Measurements from ENCODE around the gene TGFB1I1.
"Not testable (repeated sequence)": the region's sequence is repeated elsewhere in the genome, so short reads cannot be mapped to it uniquely, and the experiment has no call there.

TGFB1I1 gene

DNA sequence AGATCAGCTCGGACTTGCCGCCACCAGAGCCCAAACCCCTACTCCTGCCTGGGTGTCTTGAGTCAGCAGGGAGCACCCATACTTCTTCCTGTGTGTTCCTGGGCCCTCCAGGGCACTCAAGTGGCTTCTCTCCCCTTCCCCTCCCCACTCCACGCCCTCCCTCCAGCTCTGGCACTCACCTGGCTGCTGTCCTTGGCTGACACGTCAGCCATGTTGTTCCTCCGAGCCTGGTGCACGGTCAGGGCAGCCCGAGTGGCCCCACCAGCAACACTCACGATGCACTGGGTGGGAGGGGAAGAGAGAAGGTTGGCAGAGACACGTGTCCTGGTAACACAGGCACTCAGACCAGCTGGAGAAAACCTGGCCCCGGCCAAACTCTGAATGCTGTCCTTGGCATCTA is 24.7 kb downstream of the TGFB1I1 start:
- no peak overlapping the region for H3K4me3 ChIP-seq (ENCODE audit: low read depth, low read length)
- TF ChIP-seq, protein P1, sequence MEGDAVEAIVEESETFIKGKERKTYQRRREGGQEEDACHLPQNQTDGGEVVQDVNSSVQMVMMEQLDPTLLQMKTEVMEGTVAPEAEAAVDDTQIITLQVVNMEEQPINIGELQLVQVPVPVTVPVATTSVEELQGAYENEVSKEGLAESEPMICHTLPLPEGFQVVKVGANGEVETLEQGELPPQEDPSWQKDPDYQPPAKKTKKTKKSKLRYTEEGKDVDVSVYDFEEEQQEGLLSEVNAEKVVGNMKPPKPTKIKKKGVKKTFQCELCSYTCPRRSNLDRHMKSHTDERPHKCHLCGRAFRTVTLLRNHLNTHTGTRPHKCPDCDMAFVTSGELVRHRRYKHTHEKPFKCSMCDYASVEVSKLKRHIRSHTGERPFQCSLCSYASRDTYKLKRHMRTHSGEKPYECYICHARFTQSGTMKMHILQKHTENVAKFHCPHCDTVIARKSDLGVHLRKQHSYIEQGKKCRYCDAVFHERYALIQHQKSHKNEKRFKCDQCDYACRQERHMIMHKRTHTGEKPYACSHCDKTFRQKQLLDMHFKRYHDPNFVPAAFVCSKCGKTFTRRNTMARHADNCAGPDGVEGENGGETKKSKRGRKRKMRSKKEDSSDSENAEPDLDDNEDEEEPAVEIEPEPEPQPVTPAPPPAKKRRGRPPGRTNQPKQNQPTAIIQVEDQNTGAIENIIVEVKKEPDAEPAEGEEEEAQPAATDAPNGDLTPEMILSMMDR (IDR thresholded peaks at IDR 0.05; ENCODE audit: low read depth, low read length): no peak
- TF ChIP-seq, protein P2, sequence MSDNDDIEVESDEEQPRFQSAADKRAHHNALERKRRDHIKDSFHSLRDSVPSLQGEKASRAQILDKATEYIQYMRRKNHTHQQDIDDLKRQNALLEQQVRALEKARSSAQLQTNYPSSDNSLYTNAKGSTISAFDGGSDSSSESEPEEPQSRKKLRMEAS (IDR thresholded peaks at IDR 0.05; ENCODE audit: low read depth, low read length): no peak
- TF ChIP-seq POLR2A (IDR thresholded peaks at IDR 0.05; ENCODE audit: extremely low read depth, insufficient read length) (no peak), MYC (IDR thresholded peaks at IDR 0.05; ENCODE audit: low read depth, low read length) (no peak)
- DNase-seq (ENCODE audit: low read depth): no peak

DNA sequence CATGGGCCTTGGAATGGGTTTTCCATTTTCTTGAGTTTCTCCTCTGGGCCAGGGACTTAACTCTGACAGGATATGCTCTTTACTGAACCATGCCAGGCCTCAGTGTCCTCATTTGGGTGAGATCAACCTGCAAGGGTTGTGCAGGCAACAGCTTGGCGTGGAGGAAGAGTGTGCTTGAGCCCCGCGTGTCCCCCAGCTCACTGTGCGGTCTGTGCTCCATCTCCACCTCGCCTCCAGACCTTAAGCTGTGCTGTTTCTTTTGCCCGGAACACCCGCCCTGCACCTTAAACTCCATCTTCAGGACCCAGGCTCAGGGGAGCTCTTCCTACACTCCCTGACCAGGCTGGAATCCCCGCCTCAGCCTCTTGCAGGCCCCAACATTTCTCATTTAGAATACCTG is 26.5 kb downstream of the TGFB1I1 start:
- no peak for DNase-seq (ENCODE audit: low read depth)

DNA sequence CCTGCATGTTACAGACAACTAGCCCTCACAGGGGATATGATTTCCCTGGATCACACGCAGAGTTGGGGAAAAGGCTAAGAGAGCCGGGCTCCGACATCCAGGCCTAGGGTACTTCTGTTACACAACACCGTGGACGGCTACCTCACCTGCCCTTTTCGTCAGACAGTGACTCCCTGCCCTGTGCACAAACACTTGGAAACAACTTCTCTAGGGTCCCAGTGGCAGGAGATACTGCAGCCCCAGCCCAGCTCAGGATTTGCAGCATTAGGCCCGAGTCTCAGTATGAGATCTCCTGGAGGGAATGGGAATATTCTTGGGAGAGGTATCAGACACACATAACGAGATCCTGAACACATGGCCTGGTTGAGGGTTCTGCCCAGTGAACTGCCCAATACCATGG is 28.0 kb downstream of the TGFB1I1 start:
- TF ChIP-seq, protein P1 (IDR thresholded peaks at IDR 0.05; ENCODE audit: low read depth, low read length): no peak
- TF ChIP-seq POLR2A (IDR thresholded peaks at IDR 0.05; ENCODE audit: extremely low read depth, insufficient read length): no peak

More for the DNA sequence above, 26.5 kb downstream of the TGFB1I1 start:
- no peak overlapping the region for H3K4me3 ChIP-seq (ENCODE audit: low read depth, low read length)
- TF ChIP-seq, protein P2 (IDR thresholded peaks at IDR 0.05; ENCODE audit: low read depth, low read length): no peak
- TF ChIP-seq POLR2A (IDR thresholded peaks at IDR 0.05; ENCODE audit: extremely low read depth, insufficient read length): no peak
- TF ChIP-seq MYC (IDR thresholded peaks at IDR 0.05; ENCODE audit: low read depth, low read length): no peak
- TF ChIP-seq, protein P1 (IDR thresholded peaks at IDR 0.05; ENCODE audit: low read depth, low read length): no peak

DNA sequence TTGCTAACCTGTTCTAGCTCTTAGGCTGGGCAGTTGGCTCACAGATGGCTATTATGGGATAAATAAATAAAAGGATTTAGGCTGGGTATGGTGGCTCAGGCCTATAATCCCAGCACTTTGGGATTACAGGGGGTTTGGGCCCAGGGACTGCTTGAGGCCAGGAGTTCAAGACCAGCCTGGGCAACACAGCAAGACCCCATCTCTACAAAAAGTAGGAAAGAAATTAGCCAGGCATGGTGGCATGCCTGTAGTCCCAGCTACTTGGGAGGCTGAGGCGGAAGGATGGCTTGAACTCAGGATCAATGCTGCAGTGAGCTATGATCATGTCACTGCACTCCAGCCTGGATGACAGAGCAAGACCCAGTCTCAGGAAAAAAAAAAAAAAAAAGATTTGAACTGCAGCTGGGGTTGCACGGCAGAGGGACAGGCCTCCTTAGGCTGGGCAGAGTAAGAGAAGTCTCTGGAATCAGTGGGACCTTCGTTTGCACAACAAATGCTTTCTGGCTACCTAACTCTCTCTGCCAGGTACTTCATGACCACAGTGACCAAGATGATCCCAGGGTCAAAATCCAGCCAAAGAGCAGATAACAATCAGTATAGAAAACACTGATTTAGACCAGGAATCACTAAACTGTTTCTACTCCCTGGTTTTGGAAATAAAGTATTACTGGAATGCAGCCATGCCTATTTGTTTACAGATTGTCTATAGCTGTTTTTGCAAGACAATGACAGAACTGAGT is 29.4 kb downstream of the TGFB1I1 start:
- H3K4me3 ChIP-seq (ENCODE audit: low read depth, low read length): no peak overlapping the region
- TF ChIP-seq POLR2A (IDR thresholded peaks at IDR 0.05; ENCODE audit: extremely low read depth, insufficient read length): no peak
- TF ChIP-seq, protein P2 (IDR thresholded peaks at IDR 0.05; ENCODE audit: low read depth, low read length): no peak
- DNase-seq (ENCODE audit: low read depth): no peak

More for the DNA sequence above, 28.0 kb downstream of the TGFB1I1 start:
- DNase-seq (ENCODE audit: low read depth): no peak
- H3K4me3 ChIP-seq (ENCODE audit: low read depth, low read length): no peak overlapping the region

DNA sequence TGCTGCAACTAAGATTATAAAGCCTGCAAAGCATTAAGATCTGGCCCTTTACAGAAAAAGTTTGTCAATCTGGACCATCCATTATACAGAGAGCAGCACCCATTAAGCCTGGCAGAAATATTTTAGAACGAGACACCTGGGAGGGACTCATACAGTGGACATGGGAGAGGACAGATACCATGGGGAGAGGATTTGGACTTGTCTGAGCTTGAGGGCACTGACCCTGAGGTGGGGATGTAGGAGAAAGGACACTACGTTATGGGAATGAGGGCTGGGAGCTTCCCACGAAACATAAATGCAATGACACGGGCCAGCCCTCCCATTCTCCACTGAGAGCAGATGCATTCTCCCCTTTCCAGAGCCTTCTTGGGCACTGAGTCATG is 30.0 kb downstream of the TGFB1I1 start:
- DNase-seq (ENCODE audit: low read depth): no peak
- TF ChIP-seq, protein P2 (IDR thresholded peaks at IDR 0.05; ENCODE audit: low read depth, low read length): no peak
- TF ChIP-seq, protein P1 (IDR thresholded peaks at IDR 0.05; ENCODE audit: low read depth, low read length): no peak
- TF ChIP-seq MYC (IDR thresholded peaks at IDR 0.05; ENCODE audit: low read depth, low read length) (no peak), POLR2A (IDR thresholded peaks at IDR 0.05; ENCODE audit: extremely low read depth, insufficient read length) (no peak)
- H3K4me3 ChIP-seq (ENCODE audit: low read depth, low read length): no peak overlapping the region

DNA sequence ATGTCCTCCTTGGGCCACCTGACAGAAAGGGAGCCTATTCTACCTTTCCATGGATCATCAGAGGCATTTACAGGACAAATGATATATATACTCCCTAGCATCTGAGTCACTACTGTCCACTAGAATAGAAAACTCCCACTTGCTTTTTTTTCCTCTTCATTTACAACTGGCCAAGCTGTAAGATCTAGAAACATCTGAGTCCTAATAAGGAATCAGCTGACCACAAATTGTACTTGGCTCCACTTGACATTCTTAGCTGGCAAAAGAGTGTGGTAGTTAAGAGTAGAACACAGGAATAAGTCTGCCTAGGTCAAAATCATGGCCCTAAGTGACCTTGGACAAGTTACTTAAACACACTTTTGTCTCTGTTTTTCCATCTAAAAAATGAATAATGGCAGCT is 31.0 kb downstream of the TGFB1I1 start:
- H3K4me3 ChIP-seq (ENCODE audit: low read depth, low read length): no peak overlapping the region
- DNase-seq (ENCODE audit: low read depth): no peak
- no peak for TF ChIP-seq POLR2A (IDR thresholded peaks at IDR 0.05; ENCODE audit: extremely low read depth, insufficient read length)
- TF ChIP-seq, protein P1 (IDR thresholded peaks at IDR 0.05; ENCODE audit: low read depth, low read length): no peak
- TF ChIP-seq, protein P2 (IDR thresholded peaks at IDR 0.05; ENCODE audit: low read depth, low read length): no peak
- TF ChIP-seq MYC (IDR thresholded peaks at IDR 0.05; ENCODE audit: low read depth, low read length): no peak

DNA sequence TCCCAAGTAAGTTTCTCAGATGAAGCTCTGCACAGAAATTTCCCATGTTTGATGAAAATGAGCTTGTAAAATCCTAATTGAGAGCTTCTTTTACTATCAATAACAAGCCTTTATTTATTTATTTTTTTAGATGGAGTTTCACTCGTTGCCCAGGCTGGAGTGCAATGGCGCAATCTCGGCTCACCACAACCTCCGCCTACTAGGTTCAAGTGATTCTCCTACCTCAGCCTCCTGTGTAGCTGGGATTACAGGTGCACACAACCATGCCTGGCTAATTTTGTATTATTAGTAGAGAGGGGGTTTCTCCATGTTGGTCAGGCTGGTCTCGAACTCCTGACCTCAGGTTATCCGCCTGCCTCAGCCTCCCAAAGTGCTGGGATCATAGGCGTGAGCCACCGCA is 31.6 kb downstream of the TGFB1I1 start:
- H3K4me3 ChIP-seq (ENCODE audit: low read depth, low read length); DNase-seq (ENCODE audit: low read depth): not testable (repeated sequence)
